LNCAP (cell line): ENCODE data around the gene PDE4D.

Experiments
- CTCF ChIP-seq: fragments of 450-650 bp; IDR thresholded peaks from 2 replicates; pipeline ENCODE4 v1.5.1; 2017; ENCODE audit warnings: mild to moderate bottlenecking

The PDE4D gene

GRCh38 chr5:59617186-59617771 is 276.2 kb downstream of the PDE4D start:
- TF ChIP-seq CTCF: no peak

- TF ChIP-seq CTCF: no peak
These were observed 277.1 kb downstream of the PDE4D start for GRCh38 chr5:59616413-59616812.

- no peak for TF ChIP-seq CTCF
These were observed 278.3 kb downstream of the PDE4D start for GRCh38 chr5:59615272-59615671.

- no peak for TF ChIP-seq CTCF
These were observed 283.8 kb downstream of the PDE4D start for GRCh38 chr5:59609501-59610265.

- no peak for TF ChIP-seq CTCF
These were observed 284.8 kb downstream of the PDE4D start for GRCh38 chr5:59608745-59609144.

- no peak for TF ChIP-seq CTCF
These were observed 286.3 kb downstream of the PDE4D start for GRCh38 chr5:59607138-59607765.

- TF ChIP-seq CTCF: no peak
These were observed 287.6 kb downstream of the PDE4D start for GRCh38 chr5:59605915-59606314.
